K562 (cell line): ENCODE results near the gene AHSG. TPM values are rescaled to one million over a fixed set of nuclear protein-coding genes. Genes with fewer than 3 reads are reported as not detected.
A peak's percentile ranks its signal among the peaks of the same experiment; 100 is the strongest.

Experiments used
- CBFB ChIP-seq: sonication (generic); formaldehyde crosslinking; IDR thresholded peaks from 2 replicates; pipeline ENCODE4 v1.4.0; 2020; ENCODE audit warnings: mild to moderate bottlenecking, missing genetic modification reagents
- GATA2 ChIP-seq: sonication (generic); formaldehyde crosslinking; IDR thresholded peaks from 2 replicates; pipeline ENCODE4 v1.4.0; 2020; ENCODE audit warnings: mild to moderate bottlenecking, missing genetic modification reagents
- MTA3 ChIP-seq: fragments of 450-650 bp; formaldehyde crosslinking; IDR thresholded peaks from 2 replicates; pipeline ENCODE4 v1.6.1; 2017; ENCODE audit warnings: mild to moderate bottlenecking, borderline replicate concordance
- PHF20 ChIP-seq: fragments of 450-650 bp; IDR thresholded peaks from 2 replicates; pipeline ENCODE4 v1.6.1; 2018; ENCODE audit not compliant: partially characterized antibody
- POLR2AphosphoS5 ChIP-seq: IDR thresholded peaks from 2 replicates; pipeline ENCODE4 v1.6.1; 2011; ENCODE audit warnings: mild to moderate bottlenecking, low read depth, low read length, moderate library complexity; ENCODE audit not compliant: control insufficient read depth, insufficient read depth
- TEAD4 ChIP-seq, 2 experiments: sonication (generic) in 1 of 2; formaldehyde crosslinking in 1 of 2; IDR thresholded peaks; 2 replicates each; pipeline versions ENCODE4 v1.6.1 to v1.8.0; 2012 to 2022; ENCODE audit warnings: borderline replicate concordance in 1 of 2, inconsistent platforms in 1 of 2, low read length in 1 of 2, mild to moderate bottlenecking in 1 of 2, missing genetic modification reagents in 1 of 2
- ZBTB40 ChIP-seq, 2 experiments: fragments of 450-650 bp in 1 of 2; sonication (generic) in 1 of 2; formaldehyde crosslinking in 1 of 2; IDR thresholded peaks; 2 replicates each; pipeline versions ENCODE4 v1.7.1 to v1.9.0; 2016 to 2022; ENCODE audit warnings: inconsistent platforms in 1 of 2, mild to moderate bottlenecking in 1 of 2, missing genetic modification reagents in 1 of 2
- ZNF263 ChIP-seq: sonication (generic); formaldehyde crosslinking; IDR thresholded peaks from 2 replicates; pipeline ENCODE4 v1.8.0; 2022; ENCODE audit warnings: mild to moderate bottlenecking, missing genetic modification reagents, borderline replicate concordance
- ZNF324 ChIP-seq: fragments of 250-450 bp; sonication (Bioruptor Pico); IDR thresholded peaks from 2 replicates; pipeline ENCODE4 v1.4.0; 2020; ENCODE audit warnings: mild to moderate bottlenecking
- polyA plus RNA-seq, 8 experiments: library from polyadenylated mRNA; depleted of rRNA in 4 of 8; stranded (reverse) in 5 of 8; unstranded in 3 of 8; fragments of >200 nt; fragmentation: Nextera tagmentation in 2 of 8; fragmentation: Illumina TruSeq in 1 of 8; extraction: Ambion mirVana in 2 of 8; extraction: Trizol in 1 of 8; gene quantifications; 2 replicates each; pipeline versions ENCODE4 v1.2.1 to v1.2.3, GENCODE V29; 2011 to 2014; ENCODE audit warnings: inconsistent platforms in 1 of 8, missing spikeins in 1 of 8
- total RNA-seq, 7 experiments: library from RNA; depleted of rRNA in 6 of 7; stranded (reverse); fragments of >200 nt in 6 of 7; fragmentation: Illumina TruSeq in 2 of 7; extraction: Trizol in 2 of 7; gene quantifications; 2 replicates each; pipeline versions ENCODE4 v1.2.1 to v1.2.3, GENCODE V29; 2011 to 2021; ENCODE audit warnings: low replicate concordance in 1 of 7
- TF ChIP-seq, protein P1 (sequence below): sonication (generic); formaldehyde crosslinking; IDR thresholded peaks from 2 replicates; pipeline ENCODE4 v1.8.1; 2023; ENCODE audit warnings: mild to moderate bottlenecking, missing genetic modification reagents, moderate library complexity
- TF ChIP-seq, protein P2 (sequence below): IDR thresholded peaks from 2 replicates; pipeline ENCODE4 v1.6.1; 2011; ENCODE audit warnings: borderline replicate concordance, low read depth, mild to moderate bottlenecking, moderate library complexity, low read length; ENCODE audit not compliant: insufficient read depth, poor library complexity, severe bottlenecking

Gene AHSG
- total and polyA plus RNA-seq, 9 of the 15 experiments (the other 6 are each of a cell fraction or from before 2014, with no cell fraction given), result 0.69 TPM; not detected in 8

DNA sequence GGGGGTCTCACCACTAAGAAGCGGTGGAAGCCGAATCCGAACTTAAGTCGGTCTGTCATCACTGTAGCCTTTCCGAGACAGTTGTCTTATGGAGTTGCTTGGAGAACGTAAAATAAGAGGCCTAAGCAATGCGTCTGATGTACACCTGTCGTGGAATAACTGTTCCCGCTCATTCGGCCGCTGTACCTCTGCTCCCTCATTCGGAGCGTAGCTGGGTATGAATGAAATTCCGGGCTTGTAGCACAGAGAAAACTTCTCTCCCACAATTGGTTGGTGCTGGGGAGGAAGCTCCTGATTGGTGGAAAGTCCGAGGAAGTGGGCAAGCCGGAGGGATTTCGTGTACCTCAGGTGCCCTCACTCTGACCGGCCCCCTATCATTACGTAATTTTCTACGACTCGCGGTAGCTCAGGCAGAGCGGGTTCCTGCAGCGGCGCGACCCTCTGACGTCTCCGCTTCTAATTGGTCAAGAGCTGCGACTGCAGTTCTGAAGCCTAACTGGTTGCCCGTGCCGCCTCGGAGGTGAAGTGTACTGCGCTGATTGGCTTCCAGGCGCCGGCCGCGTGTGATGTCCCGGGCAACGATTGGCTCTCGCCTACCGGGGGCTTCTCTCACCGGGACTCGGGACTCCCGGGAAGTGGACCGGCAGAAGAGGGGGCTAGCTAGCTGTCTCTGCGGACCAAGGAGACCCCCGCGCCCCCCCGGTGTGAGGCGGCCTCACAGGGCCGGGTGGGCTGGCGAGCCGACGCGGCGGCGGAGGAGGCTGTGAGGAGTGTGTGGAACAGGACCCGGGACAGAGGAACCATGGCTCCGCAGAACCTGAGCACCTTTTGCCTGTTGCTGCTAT lies 42.5 kb upstream of the AHSG start, which contains the start of gene DNAJB11 (continued):
- TF ChIP-seq CBFB (CRISPR knock-in tag) (no peak), ZBTB40 (IDR thresholded peaks at IDR 0.05) (peak; percentile 79), ZBTB40 (CRISPR knock-in tag; IDR thresholded peaks at IDR 0.05) (no peak), ZNF324 (CRISPR knock-in tag) (no peak), TEAD4 (IDR thresholded peaks at IDR 0.05; ENCODE audit: low read length) (peak; percentile 84), TEAD4 (CRISPR knock-in tag; IDR thresholded peaks at IDR 0.05; ENCODE audit: borderline replicate concordance) (peak; percentile 84; the same call in 1 of the 2 replicates), GATA2 (CRISPR knock-in tag) (no peak), MTA3 (peak; percentile 78; the same call in 1 of the 2 replicates), PHF20 (peak; percentile 69), POLR2AphosphoS5 (peak; percentile 96), ZNF263 (CRISPR knock-in tag) (0 out of 2 replicates have a peak, but pooled peaks have one; percentile 21)
- TF ChIP-seq, protein P1, sequence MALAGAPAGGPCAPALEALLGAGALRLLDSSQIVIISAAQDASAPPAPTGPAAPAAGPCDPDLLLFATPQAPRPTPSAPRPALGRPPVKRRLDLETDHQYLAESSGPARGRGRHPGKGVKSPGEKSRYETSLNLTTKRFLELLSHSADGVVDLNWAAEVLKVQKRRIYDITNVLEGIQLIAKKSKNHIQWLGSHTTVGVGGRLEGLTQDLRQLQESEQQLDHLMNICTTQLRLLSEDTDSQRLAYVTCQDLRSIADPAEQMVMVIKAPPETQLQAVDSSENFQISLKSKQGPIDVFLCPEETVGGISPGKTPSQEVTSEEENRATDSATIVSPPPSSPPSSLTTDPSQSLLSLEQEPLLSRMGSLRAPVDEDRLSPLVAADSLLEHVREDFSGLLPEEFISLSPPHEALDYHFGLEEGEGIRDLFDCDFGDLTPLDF (CRISPR knock-in tag), result peak; percentile 59; the same call in 1 of the 2 replicates
- TF ChIP-seq, protein P2, sequence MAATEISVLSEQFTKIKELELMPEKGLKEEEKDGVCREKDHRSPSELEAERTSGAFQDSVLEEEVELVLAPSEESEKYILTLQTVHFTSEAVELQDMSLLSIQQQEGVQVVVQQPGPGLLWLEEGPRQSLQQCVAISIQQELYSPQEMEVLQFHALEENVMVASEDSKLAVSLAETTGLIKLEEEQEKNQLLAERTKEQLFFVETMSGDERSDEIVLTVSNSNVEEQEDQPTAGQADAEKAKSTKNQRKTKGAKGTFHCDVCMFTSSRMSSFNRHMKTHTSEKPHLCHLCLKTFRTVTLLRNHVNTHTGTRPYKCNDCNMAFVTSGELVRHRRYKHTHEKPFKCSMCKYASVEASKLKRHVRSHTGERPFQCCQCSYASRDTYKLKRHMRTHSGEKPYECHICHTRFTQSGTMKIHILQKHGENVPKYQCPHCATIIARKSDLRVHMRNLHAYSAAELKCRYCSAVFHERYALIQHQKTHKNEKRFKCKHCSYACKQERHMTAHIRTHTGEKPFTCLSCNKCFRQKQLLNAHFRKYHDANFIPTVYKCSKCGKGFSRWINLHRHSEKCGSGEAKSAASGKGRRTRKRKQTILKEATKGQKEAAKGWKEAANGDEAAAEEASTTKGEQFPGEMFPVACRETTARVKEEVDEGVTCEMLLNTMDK, result no peak
